AG04450 (cell line): ENCODE measurements around the gene B3GALT5. TPM values are rescaled to one million over a fixed set of nuclear protein-coding genes. Genes with fewer than 3 reads are reported as not detected.

Source experiments
- CTCF ChIA-PET: fragments of 300-600, 350-600 bp; formaldehyde crosslinking; extraction: SDS; loops from one replicate; lab custom pipeline; 2022; ENCODE audit warnings: antibody characterized with exemption, inconsistent platforms; lab: Charles Lee
- POLR2A ChIA-PET: fragments of 350-600 bp; formaldehyde crosslinking; extraction: SDS; loops from one replicate; lab custom pipeline; 2021; ENCODE audit warnings: antibody characterized with exemption, inconsistent platforms; lab: Yijun Ruan, JAX
- DNase-seq: peaks from one replicate; pipeline ENCODE4 v3.0.0-alpha.2; 2011; ENCODE audit warnings: low read depth, low spot score
- H3K27ac ChIP-seq: one replicate; pipeline ENCODE4 v1.5.1; 2012; ENCODE audit warnings: low read depth, low read length, control low read depth
- H3K27me3 ChIP-seq: one replicate; pipeline ENCODE4 v1.6.0; 2012; ENCODE audit warnings: low read length; ENCODE audit not compliant: control insufficient read depth, insufficient read depth
- H3K4me3 ChIP-seq: 2 replicates; pipeline ENCODE4 v1.5.1; 2011; ENCODE audit warnings: mild to moderate bottlenecking, low read depth, low read length, control low read depth
- H3K9me3 ChIP-seq: 2 replicates; pipeline ENCODE4 v1.5.1; 2012; ENCODE audit warnings: low read length; ENCODE audit not compliant: control insufficient read depth, insufficient read depth
- CTCF ChIP-seq: IDR thresholded peaks from 2 replicates; pipeline ENCODE4 v1.5.1; 2011; ENCODE audit warnings: low read depth, low read length, control low read depth, inconsistent platforms
- polyA plus RNA-seq: library from polyadenylated mRNA; depleted of rRNA; stranded (reverse); fragments of >200 nt; gene quantifications from 2 replicates; pipeline ENCODE4 v1.2.3, GENCODE V29; 2011

Gene B3GALT5
- polyA plus RNA-seq, 1 experiment = 0.05 TPM

- Histone ChIP-seq H3K4me3 (no peak overlapping the region), H3K27ac (no peak overlapping the region), H3K27me3 (peaks cover 5% of the 10 kb centered on the region), H3K9me3 (no peaks in the 10 kb centered on the region)
- ChIA-PET POLR2A (interaction anchor here (1.3 to 1.5 kb wide), 2 partner anchors 12 to 14 kb away, joined by 5 to 7 read pairs; no protein-coding TSS in a partner anchor), CTCF (interaction anchor here (1.5 kb wide), 1 partner anchor 16 kb away, joined by 3 read pairs; no protein-coding TSS in a partner anchor)
- no peak for TF ChIP-seq CTCF
- peak; percentile 43 for DNase-seq
These were observed 34.7 kb downstream of the B3GALT5 start for GRCh38 chr21:39647476-39647875.

GRCh38 chr21:39648879-39649278 is 36.1 kb downstream of the B3GALT5 start:
- H3K27ac ChIP-seq = no peak overlapping the region
- ChIA-PET POLR2A (no interaction called here), CTCF (no interaction called here)
- no peak for DNase-seq
- H3K9me3 ChIP-seq = peaks cover 4% of the 10 kb centered on the region; the same call in 1 of the 2 replicates
- no peak for TF ChIP-seq CTCF
- H3K27me3 ChIP-seq = peaks cover 5% of the 10 kb centered on the region
- H3K4me3 ChIP-seq = no peak overlapping the region

- H3K4me3 ChIP-seq = no peak overlapping the region
- POLR2A ChIA-PET = no interaction called here
- H3K27ac ChIP-seq = no peak overlapping the region
- no peak for TF ChIP-seq CTCF
- H3K9me3 ChIP-seq = peaks cover 4% of the 10 kb centered on the region; the same call in 1 of the 2 replicates
- no peak for DNase-seq
- H3K27me3 ChIP-seq = no peaks in the 10 kb centered on the region
- CTCF ChIA-PET = no interaction called here
These were observed 36.8 kb downstream of the B3GALT5 start for GRCh38 chr21:39649526-39649925.

GRCh38 chr21:39650306-39650705 is 37.6 kb downstream of the B3GALT5 start:
- CTCF ChIA-PET = no interaction called here
- no peak overlapping the region for H3K4me3 ChIP-seq
- H3K9me3 ChIP-seq = peaks cover 4% of the 10 kb centered on the region; the same call in 1 of the 2 replicates
- H3K27me3 ChIP-seq = no peaks in the 10 kb centered on the region
- no peak for TF ChIP-seq CTCF
- POLR2A ChIA-PET = no interaction called here
- no peak for DNase-seq
- no peak overlapping the region for H3K27ac ChIP-seq

- ChIA-PET CTCF (interaction anchor here (0.6 kb wide), 1 partner anchor 140 kb away, joined by 3 read pairs; no protein-coding TSS in a partner anchor), POLR2A (no interaction called here)
- Histone ChIP-seq H3K27ac (no peak overlapping the region), H3K4me3 (no peak overlapping the region), H3K9me3 (peaks cover 4% of the 10 kb centered on the region), H3K27me3 (no peaks in the 10 kb centered on the region)
- no peak for TF ChIP-seq CTCF
- no peak for DNase-seq
These were observed 38.1 kb downstream of the B3GALT5 start for GRCh38 chr21:39650801-39651200.
